ENCODE results near the gene PDGFA. TPM values are rescaled to one million over a fixed set of nuclear protein-coding genes. Genes with fewer than 3 reads are reported as not detected.

Gene PDGFA
- polyA plus RNA-seq, 1 donor (not counting 4 experiments of a cell fraction or from before 2014, with no cell fraction given): 14.8 TPM

GRCh38 chr7:505171-505570, 14.5 kb downstream of the PDGFA start:
- no peaks in the 10 kb centered on the region for H4K20me1 ChIP-seq (ENCODE audit: control insufficient read depth, extremely low read depth, insufficient read depth, low read length)
- no peaks in the 10 kb centered on the region for H3K4me1 ChIP-seq (ENCODE audit: control insufficient read depth, extremely low read depth, insufficient read depth, low read length)
- H2AFZ ChIP-seq (ENCODE audit: control insufficient read depth, low read length): no peak overlapping the region
- H3K9ac ChIP-seq (ENCODE audit: control insufficient read depth, extremely low read depth, insufficient read depth, low read length): no peak overlapping the region
- H3K79me2 ChIP-seq (ENCODE audit: control insufficient read depth, insufficient read depth, low read length): peaks cover 42% of the 10 kb centered on the region
- H3K4me3 ChIP-seq (ENCODE audit: control insufficient read depth in 2 of 3, extremely low read depth in 1 of 3, insufficient read depth in 2 of 3, low read depth in 1 of 3, low read length in 3 of 3): no peak overlapping the region
- dilution Hi-C loops (cut with MboI; ENCODE audit: extremely low pct_ligation_motif_present, low sequenced_read_pairs): no loop called here
- TF ChIP-seq CTCF (optimal IDR thresholded peaks at IDR 0.05 in 1 of 3, IDR thresholded peaks at IDR 0.05 in 1 of 3, conservative IDR thresholded peaks at IDR 0.05 in 1 of 3; ENCODE audit: extremely low read depth in 1 of 3, insufficient read depth in 2 of 3, low read length in 3 of 3) (no peak), EZH2 (IDR thresholded peaks at IDR 0.05; ENCODE audit: low read length) (no peak)
- no peak for FAIRE-seq
- no peak overlapping the region for H3K4me2 ChIP-seq (ENCODE audit: control insufficient read depth, extremely low read depth, insufficient read depth, low read depth, low read length)
- H3K9me1 ChIP-seq (ENCODE audit: control insufficient read depth, extremely low read depth, insufficient read depth, low read length): no peaks in the 10 kb centered on the region
- peaks cover 41 to 58% of the 10 kb centered on the region in 2 experiments for H3K36me3 ChIP-seq (ENCODE audit: control insufficient read depth in 2 of 2, extremely low read depth in 1 of 2, insufficient read depth in 2 of 2, low read length in 2 of 2)
- no peak overlapping the region for H3K27ac ChIP-seq (ENCODE audit: control insufficient read depth, insufficient read depth, low read length)
- H3K9me3 ChIP-seq (ENCODE audit: control insufficient read depth, low read depth, low read length): no peaks in the 10 kb centered on the region
- DNase-seq (ENCODE audit: low read depth, low spot score): no peak
- H3K27me3 ChIP-seq (ENCODE audit: control insufficient read depth, extremely low read depth, insufficient read depth, low read length): no peaks in the 10 kb centered on the region

GRCh38 chr7:504221-505111, 15.2 kb downstream of the PDGFA start:
- no peak overlapping the region for H3K27ac ChIP-seq (ENCODE audit: control insufficient read depth, insufficient read depth, low read length)
- peaks cover 42% of the 10 kb centered on the region for H3K79me2 ChIP-seq (ENCODE audit: control insufficient read depth, insufficient read depth, low read length)
- dilution Hi-C loops (cut with MboI; ENCODE audit: extremely low pct_ligation_motif_present, low sequenced_read_pairs): no loop called here
- no peaks in the 10 kb centered on the region for H3K4me1 ChIP-seq (ENCODE audit: control insufficient read depth, extremely low read depth, insufficient read depth, low read length)
- no peak overlapping the region for H3K4me2 ChIP-seq (ENCODE audit: control insufficient read depth, extremely low read depth, insufficient read depth, low read depth, low read length)
- no peak overlapping the region for H3K9ac ChIP-seq (ENCODE audit: control insufficient read depth, extremely low read depth, insufficient read depth, low read length)
- FAIRE-seq (no peak), DNase-seq (ENCODE audit: low read depth, low spot score) (no peak)
- H3K27me3 ChIP-seq (ENCODE audit: control insufficient read depth, extremely low read depth, insufficient read depth, low read length): no peaks in the 10 kb centered on the region
- H3K4me3 ChIP-seq (ENCODE audit: control insufficient read depth in 2 of 3, extremely low read depth in 1 of 3, insufficient read depth in 2 of 3, low read depth in 1 of 3, low read length in 3 of 3): no peak overlapping the region
- H3K9me3 ChIP-seq (ENCODE audit: control insufficient read depth, low read depth, low read length): no peaks in the 10 kb centered on the region
- TF ChIP-seq CTCF (optimal IDR thresholded peaks at IDR 0.05 in 1 of 3, IDR thresholded peaks at IDR 0.05 in 1 of 3, conservative IDR thresholded peaks at IDR 0.05 in 1 of 3; ENCODE audit: extremely low read depth in 1 of 3, insufficient read depth in 2 of 3, low read length in 3 of 3) (no peak), EZH2 (IDR thresholded peaks at IDR 0.05; ENCODE audit: low read length) (no peak)
- H3K36me3 ChIP-seq (ENCODE audit: control insufficient read depth in 2 of 2, extremely low read depth in 1 of 2, insufficient read depth in 2 of 2, low read length in 2 of 2): peaks cover 42 to 60% of the 10 kb centered on the region in 2 experiments
- H2AFZ ChIP-seq (ENCODE audit: control insufficient read depth, low read length): no peak overlapping the region
- H3K9me1 ChIP-seq (ENCODE audit: control insufficient read depth, extremely low read depth, insufficient read depth, low read length): no peaks in the 10 kb centered on the region
- no peaks in the 10 kb centered on the region for H4K20me1 ChIP-seq (ENCODE audit: control insufficient read depth, extremely low read depth, insufficient read depth, low read length)
